Activated CD4-positive, alpha-beta T cell treated with anti-CD3 and anti-CD28 coated beads for 24 hours (primary cell): ENCODE measurements around the gene RINL.
A peak's percentile ranks its signal among the peaks of the same experiment; 100 is the strongest.

Source experiments
- DNase-seq, 2 donors: peaks; one replicate each; pipeline ENCODE4 v3.0.0-alpha.2; 2020; ENCODE audit warnings: low read depth in 2 of 2

Gene RINL

DNA sequence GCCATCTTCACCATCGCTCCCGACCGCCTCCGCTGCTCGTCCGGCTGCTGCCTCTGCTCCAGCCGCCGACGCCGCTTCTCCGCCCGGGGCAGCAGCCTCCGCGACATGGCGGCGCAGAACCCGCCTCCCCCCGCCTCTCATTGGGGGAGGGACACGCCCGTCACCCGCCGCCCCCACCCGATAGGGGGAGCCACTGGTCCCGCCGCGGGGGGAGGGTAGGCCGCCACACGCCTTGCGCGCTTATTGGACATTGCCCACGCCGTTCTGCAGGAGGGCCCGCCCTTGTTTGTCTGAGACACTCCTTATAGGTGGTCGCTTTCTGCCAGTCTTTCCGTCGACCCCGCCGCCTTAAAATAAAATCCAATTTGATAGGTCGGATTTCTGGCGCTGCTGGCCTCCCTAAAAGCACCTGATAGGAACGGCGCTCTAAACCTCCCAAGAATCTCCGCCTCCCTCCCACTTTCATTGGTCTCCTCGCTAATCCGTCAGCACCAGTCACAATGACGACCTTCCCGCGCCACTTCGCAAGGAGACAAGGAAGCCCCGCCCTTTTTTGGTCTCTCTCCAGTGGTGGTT is 28.1 kb downstream of the RINL start, which contains the start of gene HNRNPL:
Gene HNRNPL, minus strand, starts transcription at position 127 of the 576 bp plus-strand sequence. Its CDS starts 20 bp downstream, at position 107.
- peak; percentile 98 to 99 for DNase-seq

DNA sequence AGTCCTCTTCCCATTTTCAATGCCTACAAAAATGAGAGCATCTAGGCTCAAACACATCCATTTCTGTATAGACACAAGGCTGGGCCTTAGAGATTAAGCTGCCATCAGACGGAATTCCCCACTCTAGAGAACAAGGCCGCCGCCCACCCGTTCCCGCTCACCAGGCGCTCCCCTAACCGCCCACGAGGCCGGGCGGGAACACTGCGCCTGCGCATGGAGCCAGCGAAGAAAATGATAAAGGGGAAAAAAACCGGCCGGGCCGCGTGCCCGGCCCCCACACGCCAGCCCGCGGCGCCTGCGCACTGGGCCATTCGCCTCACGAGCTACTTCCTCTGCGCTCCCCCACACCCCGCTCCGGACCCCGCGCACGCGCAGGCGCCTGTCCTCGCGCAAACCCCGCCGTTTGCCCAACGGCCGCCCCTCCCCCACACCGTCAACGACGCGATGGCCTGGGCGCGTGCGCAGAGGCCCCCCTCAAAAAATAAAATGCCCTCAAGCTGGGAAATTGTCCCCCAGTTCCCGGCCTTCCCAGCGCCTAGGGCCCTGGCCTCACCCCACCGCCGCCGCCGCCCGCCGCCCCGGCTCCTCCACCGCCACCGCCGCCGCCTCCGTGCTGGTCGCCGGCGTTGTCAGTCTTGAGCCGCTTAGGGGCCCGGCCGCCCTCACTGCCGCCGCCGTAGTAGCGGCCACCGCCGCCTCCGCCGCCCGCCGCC is 28.8 kb downstream of the RINL start:
- peak; percentile 99 for DNase-seq

- no peak for DNase-seq
These were observed 29.6 kb downstream of the RINL start for GRCh38 chr19:38848299-38849146.

GRCh38 chr19:38846097-38846496 is 32.0 kb downstream of the RINL start:
- DNase-seq, result no peak

GRCh38 chr19:38845374-38846024 is 32.6 kb downstream of the RINL start:
- DNase-seq, result no peak

GRCh38 chr19:38844093-38844686 is 33.9 kb downstream of the RINL start:
- DNase-seq, result no peak

- no peak for DNase-seq
These were observed 34.8 kb downstream of the RINL start for GRCh38 chr19:38843175-38843758.

DNA sequence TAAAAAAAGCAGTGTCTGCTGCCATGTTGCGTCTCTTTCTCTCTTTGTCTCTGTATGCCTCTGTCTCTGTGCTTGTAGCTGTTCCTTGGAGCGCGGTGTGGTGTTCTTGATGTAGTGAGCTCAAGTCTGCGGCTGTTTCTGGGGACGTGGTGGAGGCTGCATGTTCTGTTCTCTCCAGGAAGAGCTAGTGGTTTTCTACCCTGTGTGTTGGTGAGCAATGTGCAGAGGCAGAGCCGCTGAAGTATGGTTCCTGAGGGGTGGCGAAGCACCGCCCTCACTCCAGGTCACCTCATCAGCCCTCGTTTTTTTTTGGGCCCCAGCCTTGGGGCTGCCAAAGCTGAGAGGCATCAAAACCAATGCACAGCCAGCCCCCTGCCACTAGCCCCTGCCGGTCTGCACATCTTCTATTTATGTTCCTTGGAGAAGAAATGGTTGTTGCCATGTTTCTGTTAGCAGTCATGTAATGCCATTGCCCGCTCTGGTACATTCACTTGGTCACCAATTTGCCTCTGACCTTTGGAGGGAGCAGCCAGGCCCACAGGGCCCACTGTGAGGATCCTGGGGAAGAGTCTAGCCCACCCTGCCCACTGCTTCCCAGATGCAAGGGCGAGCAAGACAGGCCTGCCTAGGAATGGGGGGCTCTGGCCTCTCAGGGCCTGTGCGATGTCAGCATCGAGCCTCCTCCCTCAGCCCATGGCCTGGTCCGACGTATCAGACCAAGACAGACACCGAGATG is 35.5 kb downstream of the RINL start:
- no peak for DNase-seq

GRCh38 chr19:38841787-38842438 is 36.2 kb downstream of the RINL start:
- DNase-seq, result no peak

- DNase-seq, result no peak
These were observed 36.8 kb downstream of the RINL start for GRCh38 chr19:38841180-38841766.

DNA sequence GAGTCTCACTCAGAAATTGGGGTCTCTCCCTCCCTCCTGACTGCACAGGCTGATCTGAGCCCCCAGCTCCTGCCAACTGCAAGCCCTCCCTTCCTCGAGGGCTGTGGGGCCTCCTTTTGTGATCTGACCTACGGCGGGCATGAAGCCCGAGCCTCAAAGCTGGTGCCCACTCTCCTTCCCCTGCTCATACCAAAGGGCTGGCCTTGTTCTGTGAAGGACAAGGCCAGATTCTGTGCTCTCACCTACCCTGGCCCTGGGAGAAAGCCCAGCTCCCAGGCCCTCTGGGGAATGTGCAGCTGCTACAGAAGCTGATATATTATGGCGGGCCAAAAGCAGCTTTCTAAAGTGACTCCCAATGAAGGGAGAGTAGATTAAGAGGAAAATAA is 37.5 kb downstream of the RINL start:
- DNase-seq, result no peak

- no peak for DNase-seq
These were observed 38.1 kb downstream of the RINL start for GRCh38 chr19:38839816-38840582.

DNA sequence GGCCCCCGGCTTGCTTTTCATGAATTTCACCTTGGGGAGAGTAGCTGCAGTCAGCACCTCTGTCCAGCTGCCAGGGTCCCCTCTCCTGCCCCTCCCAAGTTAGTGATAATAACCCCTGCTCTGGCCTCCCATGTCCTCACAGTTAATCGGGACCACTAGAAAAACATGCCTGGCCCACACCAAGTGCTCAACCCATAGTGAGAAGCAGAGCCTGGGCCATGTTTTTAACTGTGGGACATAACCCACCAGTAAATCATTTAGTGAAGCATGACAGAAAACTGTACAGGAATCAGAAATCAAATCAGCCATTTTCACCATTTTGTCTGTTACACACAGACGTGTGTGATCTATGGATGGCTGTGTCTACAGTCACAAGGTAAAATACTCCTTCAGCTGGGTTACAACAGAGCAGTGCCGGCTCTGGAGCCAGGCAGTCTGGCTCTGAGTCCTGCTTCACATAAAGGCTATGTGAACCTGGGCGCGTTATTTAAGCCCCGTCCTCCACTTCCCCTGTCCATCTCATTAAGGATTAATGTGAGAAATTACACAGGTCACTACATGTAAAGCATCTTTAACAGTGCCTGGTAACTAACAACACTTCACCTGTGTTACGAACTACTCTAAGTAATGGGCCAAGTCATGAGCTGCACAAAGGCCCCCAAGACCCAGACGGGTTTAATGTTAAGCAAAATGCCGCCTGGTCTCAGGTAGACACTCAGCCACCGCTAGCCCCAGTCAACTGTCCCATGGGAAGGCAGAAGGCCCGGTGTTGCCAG is 38.9 kb downstream of the RINL start:
- no peak for DNase-seq

GRCh38 chr19:38838208-38838985 is 39.7 kb downstream of the RINL start:
- peak; percentile 49 to 56 for DNase-seq

DNA sequence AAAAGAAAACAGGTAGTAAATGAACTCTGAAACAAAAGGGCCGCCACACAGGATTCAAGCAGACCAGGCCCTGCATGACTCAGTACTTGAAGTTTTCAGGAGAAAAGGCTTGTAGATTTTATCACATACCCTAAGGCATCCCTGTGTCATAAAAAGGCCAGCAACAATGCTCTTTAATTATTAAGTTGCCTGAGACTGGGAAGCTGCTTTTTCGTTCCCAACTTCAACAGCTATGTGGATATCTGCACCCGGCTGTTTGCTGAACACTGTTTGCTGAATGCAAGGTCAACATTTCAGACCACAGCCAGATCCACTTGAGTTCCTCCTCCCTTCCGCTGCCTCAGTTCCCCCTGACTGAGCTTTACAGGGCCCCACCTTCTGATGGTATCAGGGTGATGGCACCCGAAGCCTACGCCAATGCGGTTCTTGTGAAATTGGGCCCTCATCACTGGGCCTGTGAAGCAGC is 40.4 kb downstream of the RINL start:
- no peak for DNase-seq

DNA sequence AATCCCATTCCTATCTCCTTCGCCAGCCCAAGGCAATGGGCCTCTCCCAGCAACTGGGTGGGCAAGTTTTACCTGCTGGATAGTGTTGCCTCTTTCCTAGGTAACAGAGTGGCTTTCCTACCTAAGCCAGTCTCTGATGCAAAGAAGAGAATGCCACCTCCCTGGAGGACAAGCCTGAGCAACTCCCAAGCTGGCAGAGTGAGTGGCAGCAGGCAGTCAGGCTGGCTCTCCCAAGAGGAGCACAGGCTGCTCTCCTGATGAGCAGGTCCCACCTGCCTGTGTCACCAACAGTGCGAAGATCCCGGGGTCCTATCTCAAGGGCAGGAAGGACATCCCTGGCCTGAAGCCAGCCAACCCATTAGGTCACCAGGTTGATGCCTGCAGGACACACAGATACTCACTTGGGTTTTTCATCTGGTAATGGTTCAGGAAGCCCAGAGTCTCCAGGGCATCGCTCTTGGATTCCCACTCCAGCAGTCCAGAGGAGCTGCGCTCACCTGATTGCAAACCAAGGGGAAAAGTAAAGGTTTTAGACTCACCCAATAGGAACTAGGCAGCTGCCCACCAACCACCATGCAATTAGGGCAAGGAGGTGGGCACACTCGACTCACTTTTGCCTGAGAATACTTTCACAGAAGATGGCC is 41.0 kb downstream of the RINL start:
- DNase-seq, result no peak
